ENCODE measurements around the gene AXDND1.

- no peak for TF ChIP-seq CTCF (IDR thresholded peaks at IDR 0.05)
- no peak for TF ChIP-seq POLR2A (IDR thresholded peaks at IDR 0.05)
Observed at GRCh38 chr1:179548666-179549367, 183.0 kb downstream of the AXDND1 start.

Data from adrenal gland (tissue), 5 donors.